Measurements from ENCODE around the gene HDAC4.
"Not testable (repeated sequence)": the region's sequence is repeated elsewhere in the genome, so short reads cannot be mapped to it uniquely, and the experiment has no call there.

The HDAC4 gene

DNA sequence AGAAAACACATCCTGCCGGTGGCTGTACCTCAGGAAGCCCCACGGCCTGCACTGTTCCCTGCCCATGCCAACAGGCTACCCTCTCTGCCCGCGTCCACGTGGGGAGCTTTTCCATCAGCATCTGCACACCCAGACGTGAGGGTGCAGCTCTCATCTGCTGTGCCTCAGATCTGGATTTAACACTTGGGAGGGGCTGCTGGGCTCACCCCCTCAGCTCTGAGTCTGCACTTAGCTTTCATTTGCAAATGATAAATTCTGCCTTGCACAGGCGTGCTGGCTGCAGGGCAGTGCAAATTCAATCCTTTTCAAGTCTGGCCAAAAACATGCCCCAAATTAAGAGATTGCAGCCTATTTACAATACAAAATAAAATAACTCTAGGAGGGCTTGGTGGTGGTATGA is 307.3 kb downstream of the HDAC4 start:
- DNase-seq = no peak

DNA sequence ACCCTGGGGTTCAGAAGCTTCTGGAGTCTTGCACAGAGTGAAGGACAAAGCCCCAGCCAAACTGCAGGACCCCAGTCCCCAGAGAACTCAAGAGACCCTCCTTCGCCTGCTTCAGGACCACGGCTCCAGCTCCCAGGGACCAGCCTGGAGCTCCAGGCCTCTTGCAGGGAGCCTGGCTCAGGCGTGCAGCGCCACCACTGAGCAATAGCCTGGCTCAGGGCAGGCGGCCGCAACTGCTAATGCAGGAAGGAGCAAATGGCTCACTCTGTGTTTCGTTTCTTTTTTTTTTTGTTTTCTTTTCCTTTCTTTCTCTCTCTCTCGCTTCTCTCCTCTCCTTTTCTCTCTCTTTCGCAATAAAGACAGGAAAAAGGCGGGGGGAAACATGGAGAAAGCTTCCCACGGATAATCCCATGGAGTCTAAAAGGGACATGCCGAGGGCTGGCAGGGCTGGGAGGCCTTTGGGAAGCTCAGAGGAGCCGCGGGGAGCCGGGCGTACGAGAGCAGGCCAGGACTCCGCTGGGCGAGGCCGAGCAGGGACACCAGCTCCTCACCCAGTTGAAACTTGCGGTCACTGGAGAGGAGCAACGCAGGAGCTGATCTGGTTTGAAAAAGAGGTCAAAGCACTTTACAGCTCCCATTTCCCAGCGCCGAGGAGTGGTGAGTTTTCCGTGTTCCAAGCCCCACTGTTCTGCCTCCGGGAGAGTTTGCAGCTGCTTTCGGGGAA is 308.1 kb downstream of the HDAC4 start:
- DNase-seq = no peak

DNA sequence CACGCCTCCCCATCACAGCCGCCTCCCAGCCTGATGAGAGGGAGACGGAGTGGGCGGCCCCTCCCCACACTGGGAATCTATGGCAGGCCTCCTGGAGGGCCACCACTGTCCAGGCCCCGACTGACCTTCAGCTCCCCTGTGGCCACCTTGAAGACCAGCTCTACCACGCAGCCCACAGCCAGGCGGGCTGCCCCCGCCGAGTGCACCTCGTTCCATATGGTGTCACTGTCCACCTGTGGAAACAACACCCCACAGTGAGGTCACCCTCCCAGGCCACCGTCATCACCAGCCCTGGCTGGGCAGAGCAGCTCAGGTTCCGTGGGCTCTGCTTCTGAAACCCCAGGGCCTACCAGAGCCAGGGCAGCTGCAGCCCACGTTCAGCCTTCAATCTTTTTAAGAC is 310.9 kb downstream of the HDAC4 start:
- DNase-seq = no peak

DNA sequence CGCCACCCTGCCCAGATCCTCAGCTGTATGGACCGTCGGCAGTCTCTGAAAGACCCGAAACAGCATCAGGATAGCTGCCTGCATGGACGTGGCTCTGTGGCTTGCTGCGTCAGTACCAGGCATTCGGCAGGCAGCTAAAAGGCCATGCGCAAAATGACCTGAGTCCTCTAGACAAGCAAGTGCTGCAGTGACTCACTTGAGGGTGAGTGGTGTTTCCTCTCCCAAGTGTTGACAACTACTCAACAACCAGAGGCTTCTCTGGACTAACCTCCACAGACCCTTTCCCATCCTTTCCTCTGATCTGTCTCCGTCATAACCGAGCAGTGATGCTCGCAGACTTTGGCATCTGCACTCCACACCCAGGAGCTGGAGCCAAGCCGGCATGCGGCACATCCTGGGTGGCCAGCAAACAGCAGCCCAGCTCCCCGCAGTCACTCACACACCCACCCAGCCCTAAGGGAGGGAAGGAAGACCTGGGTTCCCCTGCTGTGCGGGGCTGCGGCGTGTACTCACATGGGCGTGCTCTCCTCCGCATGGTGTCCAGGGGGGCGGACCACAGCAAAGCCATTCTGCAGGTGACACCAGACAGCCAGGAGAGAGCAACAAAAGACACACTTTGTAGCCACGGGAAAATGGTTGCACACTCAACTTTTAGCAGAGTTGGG is 313.6 kb downstream of the HDAC4 start:
- no peak for DNase-seq

DNA sequence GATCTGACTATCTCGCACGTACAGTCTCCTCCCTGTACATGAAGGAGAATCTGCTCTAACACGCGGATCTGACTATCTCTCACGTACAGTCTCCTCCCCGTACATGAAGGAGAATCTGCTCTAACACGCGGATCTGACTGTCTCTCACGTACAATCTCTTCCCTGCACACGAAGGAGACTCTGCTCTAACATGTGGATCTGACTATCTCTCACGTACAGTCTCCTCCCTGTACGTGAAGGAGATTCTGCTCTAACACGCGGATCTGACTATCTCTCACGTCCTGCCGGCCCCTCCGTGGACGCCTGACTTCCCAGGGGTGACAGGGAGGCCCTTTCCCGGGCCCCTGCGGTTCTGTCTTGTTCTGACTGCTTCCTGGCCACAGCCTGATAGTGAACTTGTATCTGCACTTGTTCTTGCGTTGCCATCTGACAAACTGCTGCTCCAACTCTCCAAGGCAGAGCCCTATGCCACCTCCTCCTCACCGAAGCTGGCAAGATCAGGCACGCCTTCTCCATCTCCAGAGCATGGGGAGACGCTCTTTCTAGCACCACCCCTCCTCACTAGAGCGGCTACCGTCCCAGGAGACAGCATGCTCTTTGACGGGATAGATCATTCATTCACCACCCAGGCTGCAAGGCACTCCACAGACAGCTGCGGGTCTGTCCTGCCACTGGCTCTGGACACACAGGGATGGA is 314.3 kb downstream of the HDAC4 start:
- DNase-seq = no peak

DNA sequence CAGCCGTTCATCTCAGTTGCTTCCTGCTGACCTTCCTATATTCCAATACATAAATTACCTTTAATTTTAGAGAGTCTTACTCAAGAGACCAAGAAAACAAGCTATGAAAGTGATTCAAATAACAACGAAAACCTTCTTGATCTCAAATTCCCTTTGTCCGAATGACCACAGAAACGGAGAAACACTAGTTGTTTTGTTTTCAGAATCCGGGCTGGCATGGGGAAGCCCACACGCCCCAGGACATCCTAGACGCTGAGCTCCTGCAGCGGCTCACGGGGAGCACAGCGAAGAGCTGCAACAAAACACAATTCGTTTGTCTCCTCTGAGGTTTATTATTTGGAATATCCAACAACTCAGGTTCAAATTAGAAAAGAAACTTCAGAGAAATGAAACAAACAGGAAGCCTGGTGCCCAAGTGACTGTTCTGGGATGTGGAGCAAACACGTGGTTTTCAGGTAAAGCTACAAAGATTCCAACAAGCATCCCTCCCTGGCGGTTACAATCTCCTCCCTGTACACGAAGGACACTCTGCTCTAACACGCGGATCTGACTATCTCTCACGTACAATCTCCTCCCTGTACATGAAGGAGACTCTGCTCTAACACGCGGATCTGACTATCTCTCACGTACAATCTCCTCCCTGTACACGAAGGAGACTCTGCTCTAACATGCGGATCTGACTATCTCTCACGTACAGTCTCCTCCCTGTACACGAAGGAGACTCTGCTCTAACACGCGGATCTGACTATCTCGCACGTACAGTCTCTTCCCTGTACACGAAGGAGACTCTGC is 315.4 kb downstream of the HDAC4 start:
- DNase-seq = no peak

DNA sequence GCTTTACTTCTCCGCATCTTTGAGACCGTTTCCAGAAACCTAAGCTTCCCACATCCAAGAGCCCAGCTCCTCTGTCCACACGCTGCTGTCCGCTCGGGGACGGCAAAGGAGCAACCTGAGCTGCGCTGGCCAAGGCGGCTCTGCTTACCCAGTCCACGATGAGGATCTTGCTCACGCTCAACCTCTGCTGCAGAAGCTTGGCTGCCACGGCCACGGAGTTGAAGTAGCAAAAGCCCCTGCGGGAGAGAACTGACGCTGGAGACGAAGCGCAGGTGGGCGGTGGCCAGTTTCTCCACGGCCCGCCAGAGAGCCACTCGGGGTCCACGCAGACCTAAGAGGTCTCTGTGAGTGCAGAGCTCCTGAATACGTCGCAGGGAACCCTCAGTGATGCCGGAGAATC is 316.8 kb downstream of the HDAC4 start:
- no peak for DNase-seq

DNA sequence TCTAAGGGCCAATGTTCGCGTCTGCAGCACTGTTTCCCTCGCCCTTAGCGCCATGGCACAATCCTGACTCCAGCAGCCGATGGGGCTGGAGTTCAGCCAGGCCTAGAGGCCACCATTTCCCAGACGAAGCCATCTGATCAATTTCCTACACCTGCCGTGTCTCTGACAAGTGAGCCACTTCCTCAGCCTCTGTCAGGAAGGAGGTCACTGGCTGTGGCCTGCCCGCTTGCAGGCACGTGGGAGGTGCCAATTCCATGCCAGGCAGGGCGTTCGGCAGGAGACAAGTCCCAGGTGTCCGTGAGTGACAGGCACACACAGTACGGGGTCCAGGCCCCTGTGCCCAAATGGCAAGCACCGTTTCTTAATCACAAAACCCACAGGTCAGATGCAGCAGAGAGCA is 318.4 kb downstream of the HDAC4 start:
- no peak for DNase-seq

DNA sequence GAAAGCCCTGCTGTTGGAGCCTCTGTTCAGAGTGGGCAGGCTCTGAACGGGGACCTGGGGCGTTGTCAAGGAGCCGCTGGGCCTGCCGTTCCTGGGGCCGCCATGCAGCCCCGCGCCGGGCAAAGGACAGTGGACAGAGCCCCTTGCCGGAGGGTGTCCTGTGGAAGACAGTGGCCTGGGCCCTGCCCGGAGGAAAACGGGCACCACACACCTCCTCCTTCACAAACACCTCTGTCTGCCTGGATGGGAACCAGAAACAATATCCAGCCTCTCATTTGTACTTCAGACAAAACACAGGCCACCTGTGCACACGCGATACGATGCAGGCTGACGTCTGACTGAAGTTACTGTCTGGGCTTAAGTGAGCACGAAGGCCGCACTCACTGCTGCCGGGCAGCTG is 319.2 kb downstream of the HDAC4 start:
- DNase-seq = no peak

DNA sequence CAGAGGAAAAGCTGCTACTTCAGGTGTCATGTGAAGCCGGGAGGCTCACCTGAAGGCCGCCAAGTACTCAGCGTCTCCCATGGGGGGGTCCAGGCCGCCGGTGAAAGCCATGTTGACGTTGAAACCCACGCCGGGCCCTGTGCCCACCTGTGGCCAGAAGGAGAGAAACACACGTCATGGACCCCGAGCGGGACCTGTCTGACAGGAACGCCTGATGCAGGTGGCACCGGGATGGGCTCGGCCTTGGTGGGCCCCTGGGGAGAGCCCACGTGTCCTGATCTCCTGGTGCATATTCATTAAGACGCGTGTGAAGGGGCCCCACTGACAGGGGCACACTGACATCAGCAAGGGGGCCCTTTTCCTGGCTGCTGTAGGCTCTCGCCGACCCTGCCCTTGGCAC is 319.8 kb downstream of the HDAC4 start:
- DNase-seq = no peak

DNA sequence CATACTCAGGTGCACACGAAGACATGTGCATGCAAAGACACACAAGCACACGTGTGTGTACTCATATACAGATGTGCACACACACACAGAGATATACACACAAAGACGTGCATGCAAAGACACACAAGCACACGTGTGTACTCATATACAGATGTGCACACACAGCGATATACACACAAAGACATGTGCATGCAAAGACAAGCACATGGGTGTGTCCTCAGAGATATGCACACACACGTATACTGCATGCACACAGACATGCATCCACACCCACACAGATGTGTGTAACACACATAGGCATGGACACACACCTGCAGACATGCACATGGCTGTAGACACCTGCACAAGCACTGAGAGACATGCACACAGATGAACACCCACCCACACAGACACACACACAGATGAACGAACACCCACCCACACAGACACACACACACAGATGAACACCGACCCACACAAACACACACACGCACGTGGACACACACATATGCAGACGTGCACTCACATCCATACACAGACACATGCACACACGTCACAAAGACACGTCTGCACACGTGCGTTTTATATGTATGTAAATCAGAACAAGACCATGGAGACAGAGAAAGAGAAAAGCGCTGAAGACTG is 321.0 kb downstream of the HDAC4 start:
- no peak for DNase-seq

DNA sequence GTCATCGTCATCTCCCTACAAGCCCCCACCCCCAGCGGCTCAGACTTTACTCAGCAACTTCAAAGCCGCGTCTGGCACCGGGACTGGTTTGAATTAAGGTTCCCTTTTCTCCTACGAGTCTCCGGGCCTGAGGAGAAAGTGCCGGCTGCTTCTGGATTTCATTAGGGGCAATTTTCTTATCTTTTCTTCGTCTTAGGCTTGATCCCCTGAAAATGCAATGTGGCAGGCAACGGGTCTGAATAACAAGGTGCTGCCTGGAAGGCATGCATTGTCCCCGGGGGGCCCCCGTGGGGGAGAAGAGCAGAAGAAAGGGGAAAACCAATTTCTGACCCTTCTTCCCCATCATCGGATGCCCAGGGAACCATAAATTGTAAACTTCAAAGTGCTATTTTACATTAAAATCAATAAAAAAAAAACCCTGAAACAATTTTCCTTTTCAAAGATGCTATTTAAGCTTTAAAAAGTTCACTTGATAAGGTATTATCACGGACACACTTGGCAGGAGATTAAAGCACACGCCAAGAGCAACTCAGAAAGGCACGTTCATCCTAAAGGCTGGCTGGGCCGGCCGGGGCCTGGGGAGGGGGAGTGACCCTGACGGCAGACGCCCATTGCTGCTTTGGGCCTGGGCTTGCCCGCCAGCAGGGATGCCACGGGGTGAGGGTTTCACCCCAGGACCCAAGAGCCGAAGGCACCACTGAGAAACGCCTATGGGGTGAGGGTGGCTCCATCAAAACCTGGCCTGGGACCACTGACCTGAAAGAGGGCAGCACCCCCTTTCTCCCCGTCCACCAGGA is 322.5 kb downstream of the HDAC4 start:
- no peak for DNase-seq

DNA sequence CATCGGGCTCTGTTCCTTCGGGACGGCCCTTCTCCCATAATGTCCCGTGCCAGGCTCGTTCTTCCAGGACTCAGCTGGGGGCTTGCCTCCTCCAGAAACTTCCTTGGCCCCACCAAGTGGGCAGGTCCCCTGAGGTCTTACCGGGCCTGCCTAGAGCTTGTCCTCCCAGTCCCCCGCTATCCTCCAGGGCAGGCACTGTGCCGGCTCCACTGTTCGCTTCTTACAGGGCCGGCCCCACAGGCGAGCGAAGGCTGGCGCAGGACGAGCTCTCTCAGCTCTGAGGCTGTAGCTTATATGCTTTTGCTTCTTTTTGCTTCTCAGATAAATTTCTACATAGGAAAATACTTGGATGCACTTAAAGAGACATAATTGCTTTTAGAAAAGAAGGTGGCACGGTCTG is 323.6 kb downstream of the HDAC4 start:
- no peak for DNase-seq

DNA sequence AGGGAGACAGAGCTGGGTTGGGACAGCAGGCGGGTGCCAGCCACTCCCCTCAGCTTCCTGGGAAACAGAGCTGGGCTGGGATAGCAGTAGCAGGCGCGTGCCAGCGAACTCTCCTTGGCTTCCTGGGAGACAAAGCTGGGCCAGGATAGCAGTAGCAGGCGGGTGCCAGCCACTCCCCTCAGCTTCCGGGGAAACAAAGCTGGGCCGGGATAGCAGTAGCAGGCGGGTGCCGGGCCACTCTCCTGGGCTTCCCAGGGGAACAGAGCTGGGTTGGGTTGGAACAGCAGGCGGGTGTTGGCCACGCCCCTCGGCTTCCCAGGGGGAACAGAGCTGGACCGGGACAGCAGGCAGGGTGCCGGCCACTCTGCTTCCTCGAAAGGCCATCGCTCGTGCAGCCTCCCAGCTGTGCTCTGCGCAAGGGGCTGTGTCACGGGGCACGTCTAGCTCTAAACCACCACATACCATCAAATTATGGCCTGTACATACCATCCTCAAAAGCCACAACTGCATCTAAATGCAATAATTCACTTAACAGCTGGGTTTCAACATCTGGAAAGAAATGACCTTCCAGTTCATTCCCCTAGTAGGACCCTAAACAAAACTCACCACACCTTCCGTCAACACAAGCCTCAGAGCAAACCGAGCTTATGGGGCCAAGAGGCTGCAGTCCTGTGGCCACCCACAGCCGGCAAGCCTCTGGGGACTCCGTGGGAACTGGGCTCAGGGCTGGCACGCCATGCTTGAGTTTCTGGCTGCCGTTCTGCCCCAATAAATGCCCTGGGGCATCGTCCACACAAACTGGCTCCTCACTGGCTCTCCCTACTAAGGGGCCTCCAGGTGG is 324.7 kb downstream of the HDAC4 start:
- no peak for DNase-seq

DNA sequence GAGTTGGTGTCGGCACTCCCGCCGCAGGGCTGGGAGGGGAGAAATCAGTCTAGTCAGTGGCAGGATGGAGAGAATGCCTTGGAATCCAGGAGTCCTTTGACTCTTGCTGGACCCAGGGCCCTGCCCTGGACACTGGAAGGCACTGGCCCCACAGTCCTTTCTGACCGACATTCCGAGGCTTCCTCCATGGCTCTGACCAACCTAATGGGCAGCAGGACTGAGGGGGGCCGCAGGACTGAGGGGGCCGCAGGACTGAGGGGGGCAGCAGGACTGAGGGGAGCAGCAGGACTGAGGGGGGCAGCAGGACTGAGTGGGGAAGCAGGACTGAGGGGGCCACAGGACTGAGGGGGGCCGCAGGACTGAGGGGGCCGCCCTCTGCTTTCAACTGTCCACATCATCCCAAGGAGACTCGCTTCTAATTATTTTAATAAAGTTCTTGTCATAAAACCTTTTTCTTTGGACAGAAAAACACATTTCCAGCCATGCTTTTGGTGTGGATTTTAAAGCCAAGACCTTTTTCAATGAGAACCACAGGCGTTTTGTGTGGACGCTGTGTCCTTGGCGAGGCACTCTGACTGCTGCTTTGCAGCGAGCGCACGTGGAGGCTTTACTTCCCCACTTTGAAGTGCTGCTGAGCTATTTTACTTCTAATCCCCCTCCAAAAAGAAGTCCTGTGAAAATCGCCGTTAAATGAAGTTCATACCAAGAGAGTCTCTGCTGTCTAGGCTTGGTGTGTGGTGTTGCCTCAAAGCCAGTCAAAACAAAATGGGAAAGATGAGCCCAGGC is 326.9 kb downstream of the HDAC4 start:
- no peak for DNase-seq

DNA sequence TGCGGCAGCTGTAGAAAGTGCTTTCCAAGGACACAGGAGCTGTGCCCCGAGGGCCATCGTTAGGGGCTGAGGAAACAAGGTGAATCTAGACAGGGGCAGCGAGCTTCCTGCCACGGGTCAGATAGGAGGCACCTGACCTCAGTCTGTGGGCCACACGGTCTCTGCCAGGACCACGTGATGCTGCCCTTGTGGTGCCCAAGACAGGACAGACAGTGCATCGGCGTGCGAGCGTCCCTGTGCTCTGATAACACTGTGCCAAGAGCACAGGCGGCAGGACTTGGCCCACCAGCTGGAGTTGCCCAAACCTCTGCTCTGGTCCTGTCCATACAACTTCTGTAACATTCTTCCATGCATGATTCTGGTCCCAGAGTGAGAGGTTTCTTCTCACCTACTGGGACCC is 327.6 kb downstream of the HDAC4 start:
- no peak for DNase-seq

DNA sequence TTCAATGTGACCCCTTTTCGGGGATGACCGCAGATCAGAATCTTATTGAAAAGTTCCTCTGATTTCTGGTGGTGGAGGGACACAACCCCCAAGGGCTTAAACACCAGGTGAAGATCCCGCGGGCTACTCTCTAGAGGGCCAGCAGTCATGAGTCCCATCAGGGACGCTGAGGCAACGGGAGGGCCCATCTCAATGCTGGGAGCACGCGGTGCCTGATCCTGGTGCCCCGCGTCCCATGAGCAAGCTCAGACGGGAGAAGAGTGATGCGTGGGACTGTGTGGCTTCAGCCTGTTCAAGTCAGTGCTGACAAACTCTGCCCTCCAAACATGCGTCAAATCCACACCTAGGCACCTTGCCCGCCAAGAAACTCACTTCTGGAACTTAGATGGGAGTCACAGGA is 328.0 kb downstream of the HDAC4 start:
- no peak for DNase-seq

DNA sequence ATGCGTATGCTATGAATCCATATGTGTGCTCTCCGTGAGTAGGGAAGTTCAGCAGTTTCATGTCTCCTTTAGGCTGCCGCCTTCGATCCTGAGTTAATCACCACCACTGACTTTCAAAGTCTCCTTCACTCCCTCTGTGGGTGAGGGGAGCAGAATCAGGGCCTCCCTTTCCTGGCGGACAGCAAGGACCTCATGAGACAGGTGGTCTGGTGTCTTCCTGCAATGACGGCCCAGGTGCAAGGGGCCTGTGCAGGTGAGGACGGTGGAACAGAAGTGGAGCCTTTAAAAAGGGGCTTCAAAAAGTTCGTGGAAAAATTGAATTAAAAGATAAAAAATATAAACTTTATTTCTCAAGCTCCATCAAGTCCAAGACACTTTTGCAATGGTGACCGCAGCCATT is 330.4 kb downstream of the HDAC4 start:
- DNase-seq = no peak

DNA sequence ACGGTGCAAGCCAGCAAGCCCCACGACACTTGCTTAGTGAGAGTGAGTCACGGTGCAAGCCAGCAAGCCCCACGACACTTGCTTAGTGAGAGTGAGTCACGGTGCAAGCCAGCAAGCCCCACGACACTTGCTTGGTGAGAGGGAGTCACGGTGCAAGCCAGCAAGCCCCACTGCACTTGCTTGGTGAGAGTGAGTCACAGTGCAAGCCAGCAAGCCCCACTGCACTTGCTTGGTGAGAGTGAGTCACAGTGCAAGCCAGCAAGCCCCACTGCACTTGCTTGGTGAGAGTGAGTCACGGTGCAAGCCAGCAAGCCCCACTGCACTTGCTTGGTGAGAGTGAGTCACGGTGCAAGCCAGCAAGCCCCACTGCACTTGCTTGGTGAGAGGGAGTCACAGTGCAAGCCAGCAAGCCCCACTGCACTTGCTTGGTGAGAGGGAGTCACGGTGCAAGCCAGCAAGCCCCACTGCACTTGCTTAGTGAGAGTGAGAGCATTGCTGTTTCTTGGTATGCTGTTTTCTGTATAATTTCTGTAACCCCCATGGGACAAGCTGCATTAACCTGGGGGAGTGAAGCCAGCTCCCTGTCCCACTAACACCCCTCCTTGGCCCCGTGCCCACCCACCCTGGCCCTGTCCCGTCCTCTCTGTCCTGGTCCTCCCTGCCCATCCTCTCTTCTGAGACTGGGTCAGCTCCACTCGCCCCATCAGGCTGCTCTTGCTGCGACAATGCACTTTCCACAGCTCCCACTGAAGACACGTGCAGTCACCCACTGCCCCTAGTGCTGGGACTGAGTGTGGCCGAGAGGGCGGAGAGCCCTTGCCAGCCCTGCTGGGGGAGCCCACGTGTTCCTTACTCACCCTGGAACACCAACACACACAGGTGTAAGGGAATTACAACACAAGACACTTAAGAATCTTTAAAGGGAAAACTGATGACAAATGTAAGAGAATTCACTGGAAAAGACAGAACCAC is 331.2 kb downstream of the HDAC4 start:
- DNase-seq = not testable (repeated sequence)

Data from activated gamma-delta T cell treated with Interleukin-2 at 50 U/mL for 16 hours (primary cell).